Calu3 (cell line): ENCODE results near the gene DOCK1. TPM values are rescaled to one million over a fixed set of nuclear protein-coding genes. Genes with fewer than 3 reads are reported as not detected.

Experiments
- BruUV-seq: library from RNA; stranded (reverse); fragments of 400-500 nt; replicated peaks from 2 replicates; lab custom pipeline; 2021; lab: Mats Ljungman, UMichigan
- CTCF ChIA-PET: fragments of 300-600 bp; sonication (Branson Sonifier 250); formaldehyde crosslinking; loops from one replicate; lab custom pipeline; 2022; ENCODE audit warnings: antibody characterized with exemption; lab: Charles Lee
- DNase-seq: peaks from one replicate; pipeline ENCODE4 v3.0.0; 2022
- H3K27ac Mint-ChIP-seq: one replicate; pipeline ENCODE4 v1.8.0; 2022; ENCODE audit warnings: mixed read lengths; ENCODE audit not compliant: unreplicated experiment
- H3K27me3 Mint-ChIP-seq: one replicate; pipeline ENCODE4 v1.8.0; 2022; ENCODE audit warnings: mixed read lengths; ENCODE audit not compliant: unreplicated experiment
- H3K36me3 Mint-ChIP-seq: one replicate; pipeline ENCODE4 v1.8.0; 2022; ENCODE audit warnings: mild to moderate bottlenecking, moderate library complexity, mixed read lengths; ENCODE audit not compliant: insufficient read depth, unreplicated experiment
- H3K4me1 Mint-ChIP-seq: one replicate; pipeline ENCODE4 v1.8.0; 2022; ENCODE audit warnings: mild to moderate bottlenecking, low read depth, mixed read lengths; ENCODE audit not compliant: unreplicated experiment
- H3K4me3 Mint-ChIP-seq: one replicate; pipeline ENCODE4 v1.8.0; 2022; ENCODE audit warnings: mild to moderate bottlenecking, low read depth, moderate library complexity, mixed read lengths; ENCODE audit not compliant: unreplicated experiment
- H3K9me3 Mint-ChIP-seq: one replicate; pipeline ENCODE4 v1.8.0; 2022; ENCODE audit warnings: low read depth, mixed read lengths; ENCODE audit not compliant: unreplicated experiment
- CTCF ChIP-seq: fragments of 200-600 bp; IDR thresholded peaks from one replicate; pipeline ENCODE4 v1.8.0; 2022; ENCODE audit warnings: antibody characterized with exemption; ENCODE audit not compliant: unreplicated experiment
- intact Hi-C: fragments of 100-400 bp; cut with micrococcal nuclease; formaldehyde crosslinking; loops from one replicate; pipeline ENCODE4 v1.10.0; 2022; ENCODE audit not compliant: unreplicated experiment
- total RNA-seq: library from RNA; stranded (reverse); gene quantifications from 2 replicates; pipeline ENCODE4 v1.2.3, GENCODE V29; 2022

DOCK1 gene
- total RNA-seq, 1 experiment from 2014 or later: 34.2 TPM

DNA sequence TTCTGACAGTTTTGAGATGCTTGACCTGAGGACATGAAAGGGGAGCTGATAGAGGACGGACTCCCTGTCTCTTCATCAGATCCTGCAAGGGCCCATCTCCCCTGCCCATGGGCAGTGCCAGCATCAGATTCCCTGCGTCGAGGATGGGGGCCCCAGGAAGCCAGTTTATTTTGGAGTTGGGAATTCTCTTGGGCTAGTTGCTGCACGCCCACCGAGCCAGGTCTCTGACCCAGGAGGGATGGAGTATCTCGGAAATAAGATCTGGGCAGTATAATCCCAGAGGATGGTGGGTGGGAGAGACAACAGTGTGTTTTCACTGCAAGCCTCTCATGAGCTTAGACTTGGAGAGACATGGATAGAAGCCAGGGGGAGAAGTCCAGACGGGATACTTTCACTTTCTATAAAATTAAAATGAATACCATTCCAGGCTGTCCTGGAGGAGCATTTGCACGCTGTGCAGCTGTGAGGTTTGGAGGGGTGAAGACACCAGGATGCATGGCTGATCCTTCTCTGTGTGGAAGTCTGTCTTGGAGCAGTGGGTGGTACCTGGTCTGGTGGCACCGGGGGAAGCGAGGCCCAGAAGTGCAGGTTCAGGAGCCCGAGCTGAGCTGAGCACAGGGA, 25.8 kb downstream of the DOCK1 start:
- no peak for DNase-seq
- BruUV-seq: no TSS peak
- intact Hi-C loops: no loop called here
- Mint-ChIP-seq H3K4me3 (no peak overlapping the region), H3K4me1 (peaks cover 8% of the 10 kb centered on the region), H3K27ac (no peak overlapping the region), H3K27me3 (no peaks in the 10 kb centered on the region), H3K9me3 (no peaks in the 10 kb centered on the region), H3K36me3 (peaks cover 10% of the 10 kb centered on the region)
- CTCF ChIA-PET: no interaction called here
- TF ChIP-seq CTCF: no peak

- no peak for TF ChIP-seq CTCF
- peaks cover 10% of the 10 kb centered on the region for H3K36me3 Mint-ChIP-seq
- H3K4me1 Mint-ChIP-seq: peaks cover 8% of the 10 kb centered on the region
- H3K9me3 Mint-ChIP-seq: no peaks in the 10 kb centered on the region
- H3K27ac Mint-ChIP-seq: no peak overlapping the region
- CTCF ChIA-PET: no interaction called here
- intact Hi-C loops: no loop called here
- H3K27me3 Mint-ChIP-seq: no peaks in the 10 kb centered on the region
- BruUV-seq: no TSS peak
- no peak for DNase-seq
- no peak overlapping the region for H3K4me3 Mint-ChIP-seq
These were observed 26.3 kb downstream of the DOCK1 start for GRCh38 chr10:126931544-126931943.

DNA sequence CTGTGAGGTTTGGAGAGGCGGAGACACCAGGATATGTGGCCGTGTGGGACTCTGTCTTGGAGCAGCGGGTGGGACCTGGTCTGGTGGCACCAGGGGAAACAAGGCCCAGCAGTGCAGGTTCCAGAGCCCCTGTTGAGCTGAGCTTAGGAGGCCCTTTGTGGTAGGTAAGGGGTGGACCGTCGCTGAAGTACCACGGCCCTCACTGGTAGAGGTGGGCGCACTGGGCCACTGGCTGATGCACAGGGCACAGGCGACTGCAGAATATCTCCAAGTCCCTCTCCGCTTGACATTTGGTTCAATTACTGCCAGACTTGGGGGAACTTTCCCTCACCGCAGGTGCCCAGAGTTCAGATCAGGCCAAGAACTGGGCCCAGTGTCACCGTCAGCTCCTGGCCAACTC, 27.3 kb downstream of the DOCK1 start:
- H3K9me3 Mint-ChIP-seq: no peaks in the 10 kb centered on the region
- H3K27me3 Mint-ChIP-seq: no peaks in the 10 kb centered on the region
- no peak overlapping the region for H3K27ac Mint-ChIP-seq
- H3K36me3 Mint-ChIP-seq: peaks cover 10% of the 10 kb centered on the region
- CTCF ChIA-PET: no interaction called here
- H3K4me1 Mint-ChIP-seq: peaks cover 8% of the 10 kb centered on the region
- no peak for DNase-seq
- intact Hi-C loops: no loop called here
- H3K4me3 Mint-ChIP-seq: no peak overlapping the region
- TF ChIP-seq CTCF: no peak
- BruUV-seq: no TSS peak

DNA sequence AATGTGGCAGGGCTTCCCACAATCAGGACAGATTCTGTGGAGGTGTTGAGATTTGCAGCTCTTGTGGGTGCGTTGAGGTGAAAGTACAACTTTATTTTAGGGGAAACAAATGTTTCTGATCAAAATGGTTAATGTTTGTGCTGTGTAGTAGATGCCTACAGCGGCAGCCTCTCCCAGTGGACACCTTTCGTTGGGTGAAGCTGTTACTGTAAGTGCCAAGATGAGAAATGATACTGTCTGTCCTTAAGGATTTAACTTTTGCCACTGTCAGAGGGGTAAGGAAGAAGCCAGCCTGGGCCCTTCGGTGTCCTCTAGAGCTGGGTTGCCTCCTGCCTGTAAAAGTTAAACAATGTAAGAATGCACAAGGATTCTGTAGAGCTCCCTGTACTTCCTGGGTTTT, 27.9 kb downstream of the DOCK1 start:
- no peak overlapping the region for H3K27ac Mint-ChIP-seq
- intact Hi-C loops: no loop called here
- BruUV-seq: no TSS peak
- no peak overlapping the region for H3K4me3 Mint-ChIP-seq
- DNase-seq: no peak
- H3K9me3 Mint-ChIP-seq: no peaks in the 10 kb centered on the region
- H3K4me1 Mint-ChIP-seq: peaks cover 8% of the 10 kb centered on the region
- peaks cover 10% of the 10 kb centered on the region for H3K36me3 Mint-ChIP-seq
- no peaks in the 10 kb centered on the region for H3K27me3 Mint-ChIP-seq
- CTCF ChIA-PET: no interaction called here
- TF ChIP-seq CTCF: no peak
